Stimulated activated CD4-positive, alpha-beta T cell treated with anti-CD3 and anti-CD28 coated beads, Interleukin-12 subunit alpha, Interleukin-12 subunit beta, amount 100 ng/mL, for 24 hours (primary cell): ENCODE data around the gene KRTAP5-10.
"Not testable (repeated sequence)": the region's sequence is repeated elsewhere in the genome, so short reads cannot be mapped to it uniquely, and the experiment has no call there.

Experiments used
- DNase-seq, 2 experiments: peaks; one replicate each; pipeline ENCODE4 v3.0.0-alpha.2; 2020; ENCODE audit warnings: low read depth in 2 of 2

KRTAP5-10 gene, protein sequence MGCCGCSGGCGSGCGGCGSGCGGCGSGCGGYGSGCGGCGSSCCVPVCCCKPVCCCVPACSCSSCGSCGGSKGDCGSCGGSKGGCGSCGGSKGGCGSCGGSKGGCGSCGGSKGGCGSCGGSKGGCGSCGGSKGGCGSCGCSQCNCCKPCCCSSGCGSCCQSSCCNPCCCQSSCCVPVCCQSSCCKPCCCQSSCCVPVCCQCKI

DNA sequence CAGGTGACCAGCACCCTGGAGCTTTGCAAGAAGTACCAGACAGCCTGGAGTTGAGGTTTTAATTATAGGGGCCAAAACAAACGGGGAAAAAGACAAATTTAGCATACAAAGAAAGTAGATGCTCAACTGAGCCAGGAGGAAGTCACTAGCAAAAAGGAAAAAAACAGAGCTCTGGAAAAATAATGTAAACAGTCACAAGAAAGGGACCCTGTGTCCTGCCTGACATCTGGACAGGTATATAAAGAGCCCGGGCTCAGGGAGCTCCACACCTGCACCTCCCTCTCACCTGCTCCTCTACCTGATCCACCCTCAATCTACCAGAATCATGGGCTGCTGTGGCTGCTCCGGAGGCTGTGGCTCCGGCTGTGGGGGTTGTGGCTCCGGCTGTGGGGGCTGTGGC lies at the start of gene KRTAP5-10:
TSS of gene KRTAP5-10 (plus strand) at position 301 of the 400 bp plus-strand sequence. CDS start at position 326, 25 bp downstream.
- no peak for DNase-seq

DNA sequence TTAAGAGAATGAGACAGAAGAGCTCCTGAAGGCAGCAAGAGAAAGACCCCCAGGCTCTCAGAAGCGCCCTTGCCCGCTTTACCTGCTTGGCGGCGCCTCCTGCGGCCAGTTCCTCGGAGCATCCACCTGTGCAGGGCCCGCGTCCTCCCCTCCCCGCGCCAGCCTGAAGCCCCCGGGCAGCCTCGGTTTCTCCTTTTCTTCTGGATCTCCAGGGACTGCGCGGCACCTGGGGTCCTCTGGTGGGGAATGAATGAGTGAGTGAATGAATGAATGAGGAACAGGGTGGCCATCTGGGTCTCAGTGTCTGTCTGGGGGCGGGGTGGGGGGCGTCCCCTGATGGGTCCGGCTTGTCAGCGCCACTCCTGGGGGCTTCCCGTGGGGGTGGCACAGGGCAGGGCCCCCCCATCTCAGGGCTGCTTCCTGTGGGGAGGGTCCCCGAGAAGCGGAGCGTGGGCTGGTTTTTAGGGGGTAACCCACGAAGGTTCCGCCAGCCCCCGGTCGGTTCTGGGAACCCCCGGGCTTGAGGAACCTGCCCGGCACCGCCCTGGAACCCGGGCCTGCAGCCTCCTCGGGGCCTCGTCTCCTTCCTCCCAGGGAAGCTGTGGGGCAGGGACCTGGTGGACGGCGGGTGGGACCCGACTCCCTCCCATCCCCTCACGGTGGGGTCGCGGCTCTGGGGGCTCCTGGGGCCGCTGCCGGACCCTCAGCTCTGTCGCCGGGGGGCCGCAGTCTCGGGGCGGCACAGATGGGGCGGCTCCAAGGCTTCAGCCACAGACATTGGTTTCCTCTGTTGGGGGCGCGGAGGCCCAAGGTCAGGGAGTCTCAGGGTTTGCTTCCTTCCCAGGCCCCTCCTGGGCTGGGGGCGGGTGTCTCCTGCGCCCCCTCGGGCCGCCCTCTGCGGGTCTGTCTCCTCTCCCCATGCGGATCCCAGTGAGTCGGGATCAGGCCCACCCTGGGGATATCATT lies 46.6 kb upstream of the KRTAP5-10 start:
- DNase-seq, result no peak

DNA sequence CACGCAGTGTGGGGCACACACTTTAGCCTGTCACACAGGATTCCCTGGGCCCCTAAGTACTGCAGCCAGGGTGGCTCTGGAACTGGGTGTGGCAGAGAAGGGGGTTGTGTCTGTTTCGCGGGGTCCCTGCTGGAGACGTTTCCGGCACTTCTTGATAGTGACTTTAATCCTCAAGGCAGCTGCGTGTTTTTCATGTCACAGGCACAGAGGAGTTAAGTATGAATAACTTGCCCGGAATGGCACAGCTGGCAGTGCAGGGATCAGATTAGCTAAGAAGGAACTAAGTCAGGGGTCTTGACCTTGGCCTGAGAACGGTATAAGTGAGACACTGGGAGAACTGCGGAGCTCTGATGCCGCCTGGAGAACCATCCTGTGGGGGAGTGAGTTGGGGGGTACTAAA lies 45.8 kb upstream of the KRTAP5-10 start:
- DNase-seq, result no peak

DNA sequence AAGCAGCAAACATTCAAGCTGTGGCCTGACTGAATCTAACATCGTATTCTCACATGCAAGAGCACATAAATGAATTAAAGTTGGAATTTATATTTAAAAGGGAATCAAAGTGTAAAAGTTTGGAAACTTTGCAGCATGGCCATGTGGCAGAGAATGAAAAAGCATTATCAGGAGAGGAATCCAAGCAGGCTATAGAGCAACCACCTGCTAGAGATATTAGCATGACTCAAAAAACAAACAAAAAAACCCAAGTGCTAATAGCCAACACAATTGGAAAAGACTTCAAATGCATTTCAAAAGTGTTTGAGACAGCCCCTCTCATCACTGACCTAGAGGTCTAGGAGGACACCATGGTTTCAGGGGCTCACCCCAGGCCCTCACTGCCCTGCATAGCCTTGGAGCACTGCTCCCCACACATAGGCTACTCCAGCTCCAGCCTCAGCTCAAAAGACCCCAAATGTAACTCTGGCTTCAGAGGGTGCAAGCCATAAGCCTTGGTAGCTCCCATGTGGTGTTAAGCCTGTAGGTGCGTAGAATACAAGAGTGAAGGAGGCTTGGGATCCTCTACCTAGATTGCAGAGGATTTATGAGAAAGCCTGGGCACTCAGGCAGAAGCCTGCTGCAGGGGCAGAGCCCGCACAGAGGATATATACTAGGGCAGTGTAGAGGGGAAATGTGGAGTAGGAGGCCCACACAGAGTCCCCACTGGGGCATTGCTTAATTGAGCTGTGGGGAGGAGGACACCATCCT lies 40.0 kb upstream of the KRTAP5-10 start:
- DNase-seq, result no peak

DNA sequence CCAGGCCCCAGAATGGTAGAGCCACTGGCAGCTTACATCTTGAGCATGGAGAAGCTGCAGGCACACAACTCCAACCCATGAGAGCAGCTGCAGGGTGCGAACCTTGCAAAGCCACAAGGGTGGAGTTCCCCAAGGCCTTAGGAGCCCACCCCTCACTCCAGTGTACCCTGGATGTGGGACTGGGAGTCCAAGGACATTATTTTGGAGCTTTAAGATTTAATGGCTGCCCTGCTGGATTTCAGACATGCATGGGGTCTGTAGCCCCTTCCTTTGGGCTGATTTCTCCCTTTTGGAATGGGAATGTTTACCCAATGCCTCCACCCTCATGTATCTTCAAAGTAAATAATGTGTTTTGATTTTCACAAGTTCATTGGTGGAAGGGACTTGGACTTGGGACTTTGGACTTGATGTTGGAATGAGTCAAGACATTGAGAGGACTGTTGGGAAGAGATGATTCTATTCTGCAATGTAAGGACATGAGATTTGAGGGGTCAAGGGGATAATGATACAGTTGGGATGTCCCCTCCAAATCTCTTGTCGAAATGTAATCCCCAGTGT lies 39.3 kb upstream of the KRTAP5-10 start:
- DNase-seq, result no peak

DNA sequence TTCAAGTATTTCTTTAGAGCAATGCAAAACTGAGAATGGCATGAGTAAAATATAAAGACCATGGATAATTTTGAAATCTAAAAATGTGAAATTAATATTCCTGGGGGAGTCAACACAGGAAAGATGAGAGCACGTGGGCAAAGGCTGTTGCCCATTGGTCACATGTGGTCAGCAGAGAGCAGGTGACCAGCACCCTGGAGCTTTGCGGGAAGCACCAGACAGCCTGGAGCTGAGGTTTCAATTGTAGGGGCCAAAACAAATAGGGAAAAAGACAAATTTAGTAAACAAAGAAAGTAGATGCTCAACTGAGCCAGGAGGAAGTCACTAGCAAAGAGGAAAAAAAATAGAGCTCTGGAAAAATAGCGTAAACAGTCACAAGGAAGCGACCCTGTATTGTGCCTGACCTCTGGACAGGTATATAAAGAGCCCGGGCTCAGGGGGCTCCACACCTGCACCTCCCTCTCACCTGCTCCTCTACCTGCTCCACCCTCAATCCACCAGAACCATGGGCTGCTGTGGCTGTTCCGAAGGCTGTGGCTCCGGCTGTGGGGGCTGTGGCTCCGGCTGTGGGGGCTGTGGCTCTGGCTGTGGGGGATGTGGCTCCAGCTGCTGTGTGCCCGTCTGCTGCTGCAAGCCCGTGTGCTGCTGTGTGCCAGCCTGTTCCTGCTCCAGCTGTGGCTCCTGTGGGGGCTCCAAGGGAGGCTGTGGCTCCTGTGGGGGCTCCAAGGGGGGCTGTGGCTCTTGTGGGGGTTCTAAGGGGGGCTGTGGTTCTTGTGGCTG lies 38.4 kb upstream of the KRTAP5-10 start, which contains the start of gene KRTAP5-7:
TSS of gene KRTAP5-7 (plus strand) at position 472 of the 780 bp plus-strand sequence. CDS start at position 506, 34 bp downstream.
- DNase-seq, result not testable (repeated sequence)

DNA sequence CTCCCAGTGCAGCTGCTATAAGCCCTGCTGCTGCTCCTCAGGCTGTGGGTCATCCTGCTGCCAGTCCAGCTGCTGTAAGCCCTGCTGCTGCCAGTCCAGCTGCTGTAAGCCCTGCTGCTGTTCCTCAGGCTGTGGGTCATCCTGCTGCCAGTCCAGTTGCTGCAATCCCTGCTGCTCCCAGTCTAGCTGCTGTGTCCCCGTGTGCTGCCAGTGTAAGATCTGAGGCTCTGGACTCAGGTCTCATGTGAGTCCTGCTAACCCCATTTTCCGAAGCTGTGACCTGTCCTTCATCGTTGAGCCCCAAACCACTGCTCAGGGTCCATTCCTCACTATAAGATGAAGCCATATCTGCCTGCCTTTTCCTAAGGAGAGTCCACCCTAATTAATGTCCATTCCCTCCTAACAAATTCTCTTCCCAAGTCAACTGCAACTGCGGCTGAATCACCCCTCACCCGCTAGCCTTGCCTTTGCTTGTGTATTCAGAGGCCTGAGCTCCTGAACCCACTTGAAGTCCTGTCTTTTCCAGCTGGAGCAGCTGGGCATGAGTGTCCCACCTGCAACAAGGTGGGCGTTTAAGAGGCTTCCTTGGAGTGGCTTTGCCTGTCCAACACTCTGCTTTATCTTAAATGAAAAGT lies 37.7 kb upstream of the KRTAP5-10 start:
- DNase-seq, result no peak

DNA sequence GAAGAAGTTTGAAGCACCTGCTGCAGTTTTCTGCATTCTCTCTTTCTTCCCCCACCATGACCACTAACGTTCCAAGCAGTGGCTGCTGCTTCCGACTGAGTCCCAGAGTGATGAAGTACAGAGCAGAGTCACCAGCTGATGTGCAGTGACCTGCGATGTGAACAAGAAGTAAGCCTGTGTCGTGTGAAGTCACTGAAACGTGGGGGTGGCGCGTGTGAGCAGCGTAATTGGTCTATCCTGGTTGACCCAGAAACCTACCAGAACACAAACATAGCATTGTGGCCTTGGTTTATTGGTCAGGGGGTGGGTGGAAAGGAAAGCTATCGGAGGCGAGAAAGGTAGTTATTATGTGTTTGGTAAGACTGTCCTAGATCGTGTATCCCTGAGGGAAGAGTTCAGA lies 34.8 kb upstream of the KRTAP5-10 start:
- DNase-seq, result no peak

DNA sequence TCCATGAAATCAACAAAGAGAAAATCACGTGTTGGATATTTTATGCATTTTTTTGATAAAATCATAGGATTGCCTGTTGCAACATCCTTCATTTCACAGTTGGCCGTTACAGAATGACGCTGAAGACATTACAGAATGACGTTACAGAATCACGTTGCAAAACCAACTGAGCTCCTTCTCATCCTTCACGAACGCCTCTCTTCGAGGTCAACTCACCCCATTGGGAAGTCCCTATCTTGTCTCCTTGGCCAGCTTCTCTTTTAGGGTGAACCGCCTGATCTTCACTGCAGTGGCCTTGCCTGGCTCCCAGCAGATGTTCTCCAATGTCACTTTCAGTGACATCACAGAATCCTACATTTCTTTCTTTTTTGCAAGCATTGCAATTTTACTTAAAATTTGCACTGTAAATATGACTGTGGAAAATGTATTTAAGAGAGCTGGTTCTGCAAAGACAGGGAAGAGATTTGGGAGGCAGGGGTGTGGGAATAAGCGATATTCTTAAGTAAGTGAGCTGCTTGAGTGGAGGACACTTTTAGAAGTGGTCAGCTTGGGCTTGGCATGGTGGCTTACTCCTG lies 33.2 kb upstream of the KRTAP5-10 start:
- no peak for DNase-seq

DNA sequence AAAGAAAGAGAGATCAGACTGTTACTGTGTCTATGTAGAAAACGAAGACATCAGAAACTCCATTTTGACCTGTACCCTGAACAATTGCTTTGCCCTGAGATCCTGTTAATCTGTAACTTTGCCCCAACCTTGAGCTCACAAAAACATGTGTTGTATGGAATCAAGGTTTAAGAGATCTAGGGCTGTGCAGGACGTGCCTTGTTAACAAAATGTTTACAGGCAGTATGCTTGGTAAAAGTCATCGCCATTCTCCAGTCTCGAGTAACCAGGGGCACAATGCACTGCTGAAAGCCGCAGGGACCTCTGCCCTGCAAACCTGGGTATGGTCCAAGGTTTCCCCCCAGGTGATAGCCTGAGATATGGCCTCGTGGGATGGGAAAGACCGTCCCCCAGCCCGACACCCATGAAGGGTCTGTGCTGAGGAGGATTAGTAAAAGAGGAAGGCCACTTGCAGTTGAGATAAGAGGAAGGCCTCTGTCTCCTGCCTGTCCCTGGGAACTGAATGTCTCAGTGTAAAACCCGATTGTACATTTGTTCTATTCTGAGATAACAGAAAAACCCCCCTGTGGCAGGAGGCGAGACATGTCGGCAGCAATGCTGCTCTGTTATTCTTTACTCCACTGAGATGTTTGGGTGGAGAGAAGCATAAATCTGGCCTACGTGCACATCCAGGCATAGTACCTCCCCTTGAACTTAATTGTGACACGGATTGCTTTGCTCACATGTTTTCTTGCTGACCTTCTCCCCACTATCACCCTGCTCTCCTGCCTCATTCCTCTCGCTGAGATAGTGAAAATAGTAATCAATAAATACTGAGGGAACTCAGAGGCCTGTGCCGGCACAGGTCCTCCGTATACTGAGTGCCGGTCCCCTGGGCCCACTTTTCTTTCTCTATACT lies 30.4 kb upstream of the KRTAP5-10 start:
- DNase-seq, result not testable (repeated sequence)

DNA sequence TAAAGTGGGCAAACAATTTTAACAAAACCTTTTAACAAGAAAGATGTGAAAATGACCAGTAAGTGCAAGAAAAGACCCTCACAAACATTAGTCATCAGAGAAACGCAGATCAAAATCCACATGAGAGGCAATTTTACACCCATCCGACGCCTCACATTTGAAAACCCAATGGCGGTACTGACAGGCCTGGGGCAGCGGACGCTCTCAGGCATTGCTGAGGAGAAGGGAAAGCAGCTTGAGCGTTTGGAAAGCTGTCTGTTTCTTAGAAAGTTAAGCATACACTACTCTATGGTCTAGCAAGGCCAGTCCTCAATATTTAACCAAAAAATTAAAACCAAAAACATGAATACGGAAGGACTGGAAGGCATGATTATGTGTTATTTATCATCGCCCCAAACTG lies 29.5 kb upstream of the KRTAP5-10 start:
- DNase-seq, result no peak

DNA sequence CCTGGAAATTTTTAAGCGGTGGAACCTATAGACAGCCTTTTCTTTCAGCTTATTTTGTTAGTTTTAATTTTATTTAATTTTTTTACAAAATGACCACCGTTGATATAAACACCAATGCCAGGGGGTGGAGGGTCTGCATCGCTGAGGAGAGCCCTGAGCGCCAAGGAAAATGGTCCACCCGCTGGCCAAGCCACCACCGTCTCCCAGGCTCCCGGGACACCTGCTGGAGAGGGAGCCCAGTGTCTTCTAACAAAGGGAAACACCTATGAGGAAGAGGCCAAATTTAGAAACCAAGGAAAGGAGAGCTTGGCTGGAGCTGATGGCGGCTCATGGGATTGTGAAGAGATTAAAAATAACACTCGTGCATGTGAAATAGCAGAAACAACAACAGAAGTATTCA lies 27.8 kb upstream of the KRTAP5-10 start:
- no peak for DNase-seq

DNA sequence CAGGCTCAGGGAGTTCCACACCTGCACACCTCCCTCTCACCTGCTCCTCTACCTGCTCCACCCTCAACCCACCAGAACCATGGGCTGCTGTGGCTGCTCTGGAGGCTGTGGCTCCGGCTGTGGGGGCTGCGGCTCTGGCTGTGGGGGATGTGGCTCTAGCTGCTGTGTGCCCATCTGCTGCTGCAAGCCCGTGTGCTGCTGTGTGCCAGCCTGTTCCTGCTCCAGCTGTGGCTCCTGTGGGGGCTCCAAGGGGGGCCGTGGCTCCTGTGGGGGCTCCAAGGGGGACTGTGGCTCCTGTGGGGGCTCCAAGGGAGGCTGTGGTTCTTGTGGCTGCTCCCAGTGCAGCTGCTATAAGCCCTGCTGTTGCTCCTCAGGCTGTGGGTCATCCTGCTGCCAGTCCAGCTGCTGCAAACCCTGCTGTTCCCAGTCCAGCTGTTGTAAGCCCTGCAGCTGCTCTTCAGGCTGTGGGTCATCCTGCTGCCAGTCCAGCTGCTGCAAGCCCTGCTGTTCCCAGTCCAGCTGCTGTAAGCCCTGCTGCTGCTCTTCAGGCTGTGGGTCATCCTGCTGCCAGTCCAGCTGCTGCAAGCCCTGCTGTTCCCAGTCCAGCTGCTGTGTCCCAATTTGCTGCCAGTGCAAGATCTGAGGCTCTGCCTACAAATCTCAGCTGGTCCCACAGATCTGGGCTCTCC lies 27.2 kb upstream of the KRTAP5-10 start, which contains the start of gene KRTAP5-8:
TSS of gene KRTAP5-8 (plus strand) at position 49 of the 689 bp plus-strand sequence. CDS start at position 80, 31 bp downstream.
- not testable (repeated sequence) for DNase-seq

DNA sequence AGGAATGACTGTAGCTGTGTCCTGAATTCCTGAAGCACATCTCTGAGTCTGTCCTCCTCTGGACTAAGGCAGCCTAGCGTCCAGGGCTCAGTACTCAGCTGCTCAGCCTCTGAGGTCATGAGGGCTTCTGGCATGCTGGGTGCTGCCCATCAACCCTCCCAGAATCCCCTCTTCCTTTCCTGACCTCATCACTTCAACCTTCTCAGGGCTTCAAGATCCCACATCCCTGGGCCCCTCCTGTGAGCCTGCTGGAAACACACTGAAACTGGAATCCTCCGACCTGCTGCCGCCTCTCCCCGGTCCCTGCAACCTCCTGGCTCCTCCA lies 26.7 kb upstream of the KRTAP5-10 start:
- DNase-seq, result no peak

DNA sequence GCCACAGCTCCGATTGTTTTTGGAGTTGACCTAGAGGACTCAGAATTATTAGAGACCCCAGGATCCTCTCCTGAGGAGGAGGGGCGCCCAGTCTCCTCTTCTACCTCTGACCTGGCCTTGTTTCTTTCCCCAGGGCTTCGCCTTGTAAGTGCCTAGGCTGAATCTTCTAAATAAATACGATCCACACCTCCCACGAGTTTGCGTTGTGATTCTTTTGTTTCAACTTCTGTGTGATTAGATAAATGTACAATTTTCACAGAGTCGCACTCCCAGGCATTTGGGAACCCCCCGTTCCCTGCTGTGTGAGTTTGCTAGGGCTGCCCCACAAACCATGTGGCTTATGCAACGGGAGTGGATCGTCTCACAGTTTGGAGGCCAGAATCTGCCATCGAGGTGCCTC lies 26.3 kb upstream of the KRTAP5-10 start:
- no peak for DNase-seq

DNA sequence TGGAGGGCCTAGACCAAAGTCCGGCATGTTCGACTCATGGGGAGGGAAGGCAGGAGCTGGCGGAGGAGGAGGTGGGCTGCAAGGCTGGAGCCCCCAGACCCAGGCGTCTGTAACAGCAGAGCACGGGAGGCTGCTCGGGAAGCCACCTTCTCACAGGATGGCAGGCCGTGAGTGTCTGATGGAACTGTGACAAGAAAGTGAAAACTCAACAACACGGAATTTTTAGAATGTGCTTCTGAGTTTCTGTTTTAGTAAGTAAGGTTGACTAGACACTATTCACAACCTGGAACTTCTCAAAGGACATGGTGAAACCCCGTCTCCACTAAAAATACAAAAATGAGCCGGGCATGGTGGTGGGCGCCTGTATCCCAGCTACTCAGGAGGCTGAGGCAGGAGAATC lies 25.4 kb upstream of the KRTAP5-10 start:
- DNase-seq, result not testable (repeated sequence)

DNA sequence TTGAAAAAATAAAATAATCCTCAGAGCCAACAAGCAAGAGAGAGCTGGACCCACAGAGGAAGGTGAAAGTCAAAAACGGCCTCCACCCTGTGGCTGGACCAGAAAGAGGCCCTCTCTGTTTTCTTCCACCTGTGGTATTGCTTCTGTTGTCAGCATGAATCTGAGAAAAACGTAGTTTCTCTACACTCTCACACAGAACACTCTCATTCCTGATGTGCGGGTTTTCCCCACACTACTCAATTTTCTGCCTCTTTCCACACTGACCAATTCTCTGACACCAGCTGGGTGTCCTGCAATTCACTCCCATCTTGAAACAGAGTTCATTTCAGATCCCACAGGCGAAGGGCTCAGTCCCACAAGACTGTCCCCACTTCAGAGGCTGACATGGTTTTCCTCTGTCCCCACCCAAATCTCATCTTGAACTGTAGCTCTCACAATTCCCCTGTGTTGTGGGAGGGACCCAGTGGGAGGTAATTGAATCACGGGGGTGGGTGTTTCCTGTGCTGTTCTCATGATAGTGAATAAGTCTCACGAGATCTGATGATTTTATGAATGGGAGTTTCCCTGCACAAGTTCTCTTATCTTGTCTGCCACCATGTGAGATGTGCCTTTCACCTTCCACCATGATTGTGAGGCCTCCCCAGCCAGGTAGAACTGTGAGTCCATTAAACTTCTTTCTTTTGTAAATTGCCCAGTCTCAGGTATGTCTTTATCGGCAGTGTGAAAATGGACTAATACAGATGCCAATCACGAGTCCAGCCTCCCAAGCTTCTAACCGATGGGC lies 24.6 kb upstream of the KRTAP5-10 start:
- not testable (repeated sequence) for DNase-seq

DNA sequence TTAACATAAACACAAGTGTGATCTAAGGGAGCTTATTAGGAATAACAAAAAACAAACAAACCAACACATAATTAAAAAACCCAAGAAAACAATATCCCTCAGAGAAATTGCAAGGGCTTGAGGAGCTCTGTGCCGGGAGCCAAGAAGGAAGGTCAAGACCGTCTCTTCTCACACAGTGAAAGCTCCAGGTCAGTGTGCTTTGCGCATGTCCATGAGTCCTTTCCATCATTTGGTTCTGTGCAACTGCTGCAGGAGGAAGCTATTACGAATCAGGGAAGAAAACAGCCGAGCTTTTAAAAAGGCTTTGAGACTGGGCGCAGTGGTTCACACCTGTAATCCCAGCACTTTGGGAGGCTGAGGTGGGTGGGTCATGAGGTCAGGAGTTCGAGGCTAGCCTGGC lies 23.0 kb upstream of the KRTAP5-10 start:
- no peak for DNase-seq
